BLaER1 (cell line): ENCODE data around the gene SLC35D3.
A peak's percentile ranks its signal among the peaks of the same experiment; 100 is the strongest.
"Not testable (repeated sequence)": the region's sequence is repeated elsewhere in the genome, so short reads cannot be mapped to it uniquely, and the experiment has no call there.

Experiments
- H3K27ac ChIP-seq: shearing (Covaris generic); formaldehyde crosslinking; 2 replicates; pipeline ENCODE4 v1.8.1; 2022
- H3K27me3 ChIP-seq: shearing (Covaris generic); formaldehyde crosslinking; 2 replicates; pipeline ENCODE4 v1.8.1; 2022
- H3K36me3 ChIP-seq: shearing (Covaris generic); formaldehyde crosslinking; 2 replicates; pipeline ENCODE4 v1.8.1; 2022
- H3K4me1 ChIP-seq: shearing (Covaris generic); formaldehyde crosslinking; 2 replicates; pipeline ENCODE4 v1.8.1; 2022
- H3K4me2 ChIP-seq: shearing (Covaris generic); formaldehyde crosslinking; 2 replicates; pipeline ENCODE4 v1.8.1; 2022
- H3K4me3 ChIP-seq: shearing (Covaris generic); formaldehyde crosslinking; 2 replicates; pipeline ENCODE4 v1.8.1; 2022
- H3K9ac ChIP-seq: shearing (Covaris generic); formaldehyde crosslinking; 2 replicates; pipeline ENCODE4 v1.8.1; 2022
- H3K9me3 ChIP-seq: shearing (Covaris generic); formaldehyde crosslinking; 2 replicates; pipeline ENCODE4 v1.8.1; 2022
- H4K20me1 ChIP-seq: shearing (Covaris generic); formaldehyde crosslinking; 2 replicates; pipeline ENCODE4 v1.8.1; 2022
- Cebpa-rat ChIP-seq: shearing (Covaris generic); IDR thresholded peaks from 2 replicates; pipeline ENCODE4 v1.8.1; 2022

SLC35D3 gene

GRCh38 chr6:136921936-136922684 lies at the start of gene SLC35D3:
Gene SLC35D3 (plus strand): TSS chr6:136922301. CDS start chr6:136922429, 128 bp downstream.
- H3K4me2 ChIP-seq, result peak within 1 kb of the TSS; percentile 90
- peaks cover 28% of the 10 kb centered on the region for H3K4me1 ChIP-seq
- H3K9me3 ChIP-seq, result peaks cover 36% of the 10 kb centered on the region
- no peak for TF ChIP-seq Cebpa-rat
- H3K36me3 ChIP-seq, result no peaks in the 10 kb centered on the region
- peaks cover 72% of the 10 kb centered on the region for H3K27me3 ChIP-seq
- H3K9ac ChIP-seq, result peak within 1 kb of the TSS; percentile 45; the same call in 1 of the 2 replicates
- H3K4me3 ChIP-seq, result peak within 1 kb of the TSS; percentile 64
- H4K20me1 ChIP-seq, result peaks cover 34% of the 10 kb centered on the region
- H3K27ac ChIP-seq, result no peak within 1 kb of the TSS

DNA sequence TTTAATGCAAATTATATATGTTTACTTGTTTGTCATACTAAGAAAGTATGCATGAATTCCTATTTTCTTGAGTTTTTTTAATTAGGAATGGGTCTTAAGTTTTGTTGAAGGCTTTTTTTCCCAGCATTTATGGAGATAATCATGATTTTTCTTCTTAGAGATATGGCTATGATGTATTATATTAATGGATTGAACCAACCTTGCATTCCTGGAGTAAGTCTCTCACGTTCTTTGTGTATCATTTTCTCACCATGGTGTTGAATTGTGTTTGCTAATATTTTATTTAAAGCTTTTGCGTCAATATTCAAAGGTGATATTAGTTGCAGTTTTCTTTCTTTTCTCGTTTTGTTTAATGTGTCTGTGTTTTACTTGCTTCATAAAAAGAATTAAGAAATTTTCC lies 48.4 kb upstream of the SLC35D3 start:
- Histone ChIP-seq H3K4me1 (no peaks in the 10 kb centered on the region), H3K9me3 (peaks cover 21% of the 10 kb centered on the region), H3K4me3 (no peak overlapping the region), H3K4me2 (no peak overlapping the region), H3K9ac (no peak overlapping the region), H4K20me1 (no peaks in the 10 kb centered on the region), H3K27me3 (no peaks in the 10 kb centered on the region), H3K27ac (no peak overlapping the region), H3K36me3 (peaks cover 15% of the 10 kb centered on the region; the same call in 1 of the 2 replicates)
- no peak for TF ChIP-seq Cebpa-rat

DNA sequence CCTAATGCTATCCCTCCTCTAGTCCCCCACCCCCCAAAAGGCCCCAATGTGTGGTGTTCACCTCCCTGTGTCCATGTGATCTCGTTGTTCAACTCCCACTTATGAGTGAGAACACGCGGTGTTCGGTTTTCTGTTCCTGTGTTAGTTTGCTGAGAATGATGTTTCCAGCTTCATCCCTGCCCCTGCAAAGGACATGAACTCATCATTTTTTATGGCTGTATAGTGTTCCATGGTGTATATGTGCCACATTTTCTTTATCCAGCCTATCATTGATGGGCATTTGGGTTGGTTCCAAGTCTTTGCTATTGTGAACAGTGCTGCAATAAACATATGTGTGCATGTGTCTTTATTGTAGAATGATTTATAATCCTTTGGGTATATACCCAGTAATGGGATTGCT lies 45.6 kb upstream of the SLC35D3 start:
- H3K27me3 ChIP-seq, H3K27ac ChIP-seq, H4K20me1 ChIP-seq, H3K4me1 ChIP-seq, H3K4me2 ChIP-seq, H3K4me3 ChIP-seq, H3K9ac ChIP-seq: not testable (repeated sequence)
- peaks cover 21% of the 10 kb centered on the region for H3K9me3 ChIP-seq
- H3K36me3 ChIP-seq, result peaks cover 11% of the 10 kb centered on the region; the same call in 1 of the 2 replicates

- no peaks in the 10 kb centered on the region for H3K27me3 ChIP-seq
- H3K4me3 ChIP-seq, result no peak overlapping the region
- H3K36me3 ChIP-seq, result no peaks in the 10 kb centered on the region
- no peak overlapping the region for H3K27ac ChIP-seq
- H3K9ac ChIP-seq, result no peak overlapping the region
- no peaks in the 10 kb centered on the region for H4K20me1 ChIP-seq
- TF ChIP-seq Cebpa-rat, result no peak
- H3K4me1 ChIP-seq, result no peaks in the 10 kb centered on the region
- peaks cover 4% of the 10 kb centered on the region; the same call in 1 of the 2 replicates for H3K9me3 ChIP-seq
- H3K4me2 ChIP-seq, result no peak overlapping the region
These were observed 41.2 kb upstream of the SLC35D3 start for GRCh38 chr6:136880748-136881460.

GRCh38 chr6:136886091-136886490 lies 36.0 kb upstream of the SLC35D3 start:
- Histone ChIP-seq H3K27me3 (no peaks in the 10 kb centered on the region), H3K36me3 (no peaks in the 10 kb centered on the region), H3K4me2 (no peak overlapping the region), H4K20me1 (no peaks in the 10 kb centered on the region), H3K4me3 (no peak overlapping the region), H3K9ac (no peak overlapping the region), H3K4me1 (peaks cover 19% of the 10 kb centered on the region), H3K27ac (no peak overlapping the region), H3K9me3 (no peaks in the 10 kb centered on the region)
- TF ChIP-seq Cebpa-rat, result no peak

DNA sequence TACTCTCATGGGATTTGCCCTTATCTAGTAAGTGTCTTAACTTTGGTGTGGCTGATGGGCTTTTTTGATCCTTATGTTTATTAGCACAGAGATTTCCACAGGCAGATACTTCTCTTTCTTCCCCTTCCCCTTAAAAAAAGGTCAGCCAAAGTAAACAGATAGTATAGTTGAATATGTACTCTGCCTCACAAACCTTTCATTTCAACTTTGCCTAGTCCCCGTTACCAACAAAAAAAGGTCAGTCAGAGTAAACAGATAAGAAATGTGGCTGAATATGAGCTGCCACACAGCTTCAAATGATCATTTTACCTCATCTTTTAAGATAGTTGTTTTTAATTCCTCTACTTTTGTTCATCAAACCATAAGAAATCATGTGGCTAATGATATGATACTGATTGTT lies 34.1 kb upstream of the SLC35D3 start:
- Histone ChIP-seq H3K27me3 (no peaks in the 10 kb centered on the region), H3K9me3 (0 out of 2 replicates have a peak, but pooled peaks cover 3% of the 10 kb centered on the region), H4K20me1 (no peaks in the 10 kb centered on the region), H3K4me2 (no peak overlapping the region), H3K4me3 (no peak overlapping the region), H3K36me3 (no peaks in the 10 kb centered on the region), H3K4me1 (peaks cover 19% of the 10 kb centered on the region), H3K9ac (no peak overlapping the region), H3K27ac (no peak overlapping the region)
- TF ChIP-seq Cebpa-rat, result no peak

GRCh38 chr6:136889271-136890193 lies 32.6 kb upstream of the SLC35D3 start:
- H4K20me1 ChIP-seq, result no peaks in the 10 kb centered on the region
- H3K4me3 ChIP-seq, result no peak overlapping the region
- no peak for TF ChIP-seq Cebpa-rat
- no peaks in the 10 kb centered on the region for H3K36me3 ChIP-seq
- no peak overlapping the region for H3K9ac ChIP-seq
- no peaks in the 10 kb centered on the region for H3K27me3 ChIP-seq
- H3K9me3 ChIP-seq, result 0 out of 2 replicates have a peak, but pooled peaks cover 3% of the 10 kb centered on the region
- peak overlapping the region; percentile 31 for H3K4me2 ChIP-seq
- no peak overlapping the region for H3K27ac ChIP-seq
- peaks cover 19% of the 10 kb centered on the region for H3K4me1 ChIP-seq

GRCh38 chr6:136890194-136890839 lies 31.8 kb upstream of the SLC35D3 start:
- H3K4me3 ChIP-seq, result no peak overlapping the region
- TF ChIP-seq Cebpa-rat, result no peak
- 0 out of 2 replicates have a peak, but pooled peaks cover 3% of the 10 kb centered on the region for H3K9me3 ChIP-seq
- no peaks in the 10 kb centered on the region for H4K20me1 ChIP-seq
- no peak overlapping the region for H3K9ac ChIP-seq
- H3K4me2 ChIP-seq, result peak overlapping the region; percentile 31
- no peaks in the 10 kb centered on the region for H3K27me3 ChIP-seq
- H3K4me1 ChIP-seq, result peaks cover 19% of the 10 kb centered on the region
- H3K36me3 ChIP-seq, result no peaks in the 10 kb centered on the region
- no peak overlapping the region for H3K27ac ChIP-seq

- Histone ChIP-seq H3K9me3 (0 out of 2 replicates have a peak, but pooled peaks cover 3% of the 10 kb centered on the region), H3K27ac (no peak overlapping the region), H3K27me3 (no peaks in the 10 kb centered on the region), H3K4me3 (no peak overlapping the region), H3K4me2 (no peak overlapping the region), H4K20me1 (no peaks in the 10 kb centered on the region), H3K9ac (no peak overlapping the region), H3K36me3 (no peaks in the 10 kb centered on the region), H3K4me1 (peaks cover 19% of the 10 kb centered on the region)
- TF ChIP-seq Cebpa-rat, result no peak
These were observed 31.1 kb upstream of the SLC35D3 start for GRCh38 chr6:136890986-136891385.
